Measurements from ENCODE around the gene SNAI1. TPM values are rescaled to one million over a fixed set of nuclear protein-coding genes. Genes with fewer than 3 reads are reported as not detected.

SNAI1 gene
- polyA plus RNA-seq, 3 donors = 9.9 to 10.7 (median 10.2) TPM

- DNase-seq (ENCODE audit: low read depth in 3 of 3, low spot score in 2 of 3) = no peak
Observed at GRCh38 chr20:50032955-50033666, 50.3 kb downstream of the SNAI1 start.

- DNase-seq (ENCODE audit: low read depth in 3 of 3, low spot score in 2 of 3) = no peak
Observed at GRCh38 chr20:50034567-50035180, 51.9 kb downstream of the SNAI1 start.

GRCh38 chr20:50036703-50037102 lies 53.9 kb downstream of the SNAI1 start:
- no peak for DNase-seq (ENCODE audit: low read depth in 3 of 3, low spot score in 2 of 3)

GRCh38 chr20:50037123-50037522 lies 54.3 kb downstream of the SNAI1 start:
- no peak for DNase-seq (ENCODE audit: low read depth in 3 of 3, low spot score in 2 of 3)

- DNase-seq (ENCODE audit: low read depth in 3 of 3, low spot score in 2 of 3) = no peak
Observed at GRCh38 chr20:50037575-50037974, 54.8 kb downstream of the SNAI1 start.

GRCh38 chr20:50038169-50038568 lies 55.4 kb downstream of the SNAI1 start:
- DNase-seq (ENCODE audit: low read depth in 3 of 3, low spot score in 2 of 3) = no peak

Other genes starting within 250 kb of the SNAI1 start
- 1 to 10 TPM; 8.0 to 8.1 (median 8.0) TPM for gene SLC9A8, start 170.2 kb upstream of the SNAI1 start, polyA plus RNA-seq (ENCODE audit: insufficient read length in 3 of 3)
- 10 to 100 TPM in 1 of 3 donors, 1 to 10 TPM in 2; 8.8 to 10.3 (median 9.7) TPM for gene SPATA2, start 67.5 kb upstream of the SNAI1 start, polyA plus RNA-seq (ENCODE audit: insufficient read length in 3 of 3)
- 10 to 100 TPM; 64.1 to 67.4 (median 67.2) TPM for gene RNF114, start 46.6 kb upstream of the SNAI1 start, polyA plus RNA-seq (ENCODE audit: insufficient read length in 3 of 3)
- gene UBE2V1, start 130.2 kb downstream of the SNAI1 start, polyA plus RNA-seq (ENCODE audit: insufficient read length in 3 of 3) = 100 to 1,000 TPM; 149 to 151 (median 149) TPM
- gene PEDS1, start 170.7 kb downstream of the SNAI1 start, polyA plus RNA-seq (ENCODE audit: insufficient read length in 3 of 3) = 10 to 100 TPM; 22.1 to 25.6 (median 24.6) TPM
- 1 to 10 TPM; 3.1 to 3.8 (median 3.2) TPM for gene CEBPB, start 207.8 kb downstream of the SNAI1 start, polyA plus RNA-seq (ENCODE audit: insufficient read length in 3 of 3)

Measured in right renal cortex interstitium (tissue), 3 donors.